ENCODE data around the gene SNAI3.

Gene SNAI3

DNA sequence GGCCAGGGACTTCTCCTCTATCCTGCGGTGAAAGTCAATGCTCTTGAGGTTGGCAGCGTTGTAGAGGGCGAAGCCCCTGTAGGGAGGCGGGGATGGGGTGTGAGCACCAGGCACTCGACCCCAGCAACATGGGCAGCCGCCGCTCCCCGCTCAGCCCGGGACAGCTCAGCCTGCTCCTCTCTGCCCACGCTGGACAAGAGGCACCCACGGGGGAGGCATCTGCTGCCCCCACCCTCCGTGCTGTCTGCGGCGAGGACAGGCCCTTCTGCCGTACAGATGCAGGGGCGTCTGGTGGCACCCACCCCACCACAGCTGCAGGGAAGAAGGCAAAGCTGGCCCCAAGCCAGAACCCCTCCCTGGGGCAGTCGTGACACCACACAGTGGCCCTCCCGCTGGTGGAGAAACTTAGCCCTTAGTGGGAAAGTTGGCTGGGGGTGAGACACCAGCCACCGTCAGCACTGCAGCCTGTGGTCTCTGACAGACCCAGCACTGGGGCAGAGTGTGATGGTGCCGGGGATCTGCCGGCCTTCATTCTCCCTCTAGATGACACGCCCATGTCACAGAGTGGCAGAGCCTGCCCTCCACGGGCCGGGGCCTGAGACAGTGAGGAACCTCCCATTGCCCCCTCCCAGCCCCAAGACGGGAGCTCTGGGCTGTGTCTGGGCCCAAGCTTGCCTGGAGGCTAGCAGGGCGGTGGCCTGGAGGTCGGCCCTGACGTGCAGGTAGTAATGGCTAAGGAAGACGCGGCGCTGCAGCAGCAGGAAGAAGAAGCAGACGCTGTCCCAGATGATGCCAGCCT lies 39.5 kb upstream of the SNAI3 start:
- Histone ChIP-seq H3K4me1 (ENCODE audit: insufficient read depth, low read length) (no peaks in the 10 kb centered on the region), H3K9ac (ENCODE audit: low read depth, low read length) (no peak overlapping the region), H3K9me3 (ENCODE audit: control insufficient read depth, insufficient read depth, low read length) (no peaks in the 10 kb centered on the region), H3K36me3 (ENCODE audit: insufficient read depth, low read length) (no peaks in the 10 kb centered on the region)

DNA sequence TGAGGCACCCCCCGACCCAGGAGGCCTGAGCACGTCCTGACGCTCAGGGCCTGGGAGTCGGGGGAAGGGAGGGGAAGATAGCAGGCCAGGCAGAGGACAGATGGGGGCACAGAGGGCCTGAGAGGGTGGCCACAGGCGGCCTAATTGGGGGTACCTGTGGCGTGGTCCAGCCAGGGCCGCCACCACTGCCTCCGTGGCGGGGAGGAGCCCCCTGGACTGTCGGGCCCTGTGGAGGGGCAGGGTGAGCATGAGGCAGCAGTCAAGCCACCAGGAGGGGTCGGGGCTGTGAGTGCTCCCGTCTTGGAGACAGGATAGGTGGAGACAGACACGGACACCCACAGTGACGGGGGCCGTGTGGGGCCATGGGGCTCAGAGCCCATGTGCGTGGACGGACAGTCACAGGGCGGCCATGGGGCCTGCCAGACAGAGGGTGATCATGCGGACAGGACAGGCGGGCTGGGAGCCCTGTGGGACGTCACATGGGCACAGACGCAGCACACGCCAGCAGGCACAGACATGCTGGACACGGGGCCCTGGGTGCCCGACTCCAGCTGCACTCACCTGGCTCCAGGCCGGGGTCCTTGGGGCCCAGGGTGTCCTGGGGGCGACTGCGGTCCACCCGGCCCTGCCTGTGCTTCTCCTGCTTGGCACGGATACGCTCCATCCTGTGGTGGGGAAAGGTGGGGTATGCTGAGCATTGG lies 38.7 kb upstream of the SNAI3 start:
- Histone ChIP-seq H3K9ac (ENCODE audit: low read depth, low read length) (no peak overlapping the region), H3K4me1 (ENCODE audit: insufficient read depth, low read length) (no peaks in the 10 kb centered on the region), H3K9me3 (ENCODE audit: control insufficient read depth, insufficient read depth, low read length) (no peaks in the 10 kb centered on the region), H3K36me3 (ENCODE audit: insufficient read depth, low read length) (no peaks in the 10 kb centered on the region)

- H3K36me3 ChIP-seq (ENCODE audit: insufficient read depth, low read length) = no peaks in the 10 kb centered on the region
- no peaks in the 10 kb centered on the region for H3K9me3 ChIP-seq (ENCODE audit: control insufficient read depth, insufficient read depth, low read length)
- no peaks in the 10 kb centered on the region for H3K4me1 ChIP-seq (ENCODE audit: insufficient read depth, low read length)
- no peak overlapping the region for H3K9ac ChIP-seq (ENCODE audit: low read depth, low read length)
These were observed 37.6 kb upstream of the SNAI3 start for GRCh38 chr16:88723911-88724310.

- H3K4me1 ChIP-seq (ENCODE audit: insufficient read depth, low read length) = no peaks in the 10 kb centered on the region
- no peaks in the 10 kb centered on the region for H3K36me3 ChIP-seq (ENCODE audit: insufficient read depth, low read length)
- no peak overlapping the region for H3K9ac ChIP-seq (ENCODE audit: low read depth, low read length)
- no peaks in the 10 kb centered on the region for H3K9me3 ChIP-seq (ENCODE audit: control insufficient read depth, insufficient read depth, low read length)
These were observed 37.2 kb upstream of the SNAI3 start for GRCh38 chr16:88723507-88723887.

DNA sequence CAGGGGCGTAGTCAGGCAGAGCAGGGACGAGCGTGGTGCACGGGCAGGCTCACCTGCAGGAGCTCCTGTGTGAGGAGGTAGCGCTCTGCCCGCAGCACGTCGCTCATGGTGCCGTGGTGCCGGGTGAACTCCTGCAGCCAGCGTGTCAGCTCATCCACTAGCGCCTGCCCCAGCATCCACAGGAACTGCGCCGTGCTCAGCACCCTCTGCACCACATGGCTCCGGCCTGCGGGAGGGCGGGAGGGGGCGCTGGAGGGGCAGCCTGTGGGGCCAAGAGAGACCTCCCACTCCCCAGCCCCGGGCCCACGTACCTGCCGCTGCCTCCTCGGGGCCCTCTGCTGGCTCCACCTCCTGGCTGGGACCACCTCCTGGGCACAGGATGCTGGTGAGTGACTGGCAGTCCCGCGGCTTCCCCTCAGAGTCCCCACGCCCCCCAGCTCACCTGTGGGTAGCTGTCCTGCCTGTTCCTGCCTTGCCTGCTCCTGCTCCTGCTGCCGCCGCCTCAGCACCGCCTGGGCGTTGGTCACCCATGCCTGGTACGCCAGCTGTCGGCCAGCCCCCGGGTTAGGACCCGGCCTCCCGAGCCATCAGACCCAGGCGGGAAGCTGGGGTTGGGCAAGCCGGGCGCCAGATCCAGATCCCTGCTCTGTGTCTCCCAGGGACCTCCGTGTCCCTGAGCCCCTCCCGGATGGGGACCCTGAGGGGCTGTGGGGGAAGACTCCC lies 36.6 kb upstream of the SNAI3 start:
- H3K9ac ChIP-seq (ENCODE audit: low read depth, low read length) = no peak overlapping the region
- no peaks in the 10 kb centered on the region for H3K4me1 ChIP-seq (ENCODE audit: insufficient read depth, low read length)
- H3K9me3 ChIP-seq (ENCODE audit: control insufficient read depth, insufficient read depth, low read length) = no peaks in the 10 kb centered on the region
- no peaks in the 10 kb centered on the region; the same call in 1 of the 2 replicates for H3K36me3 ChIP-seq (ENCODE audit: insufficient read depth, low read length)

DNA sequence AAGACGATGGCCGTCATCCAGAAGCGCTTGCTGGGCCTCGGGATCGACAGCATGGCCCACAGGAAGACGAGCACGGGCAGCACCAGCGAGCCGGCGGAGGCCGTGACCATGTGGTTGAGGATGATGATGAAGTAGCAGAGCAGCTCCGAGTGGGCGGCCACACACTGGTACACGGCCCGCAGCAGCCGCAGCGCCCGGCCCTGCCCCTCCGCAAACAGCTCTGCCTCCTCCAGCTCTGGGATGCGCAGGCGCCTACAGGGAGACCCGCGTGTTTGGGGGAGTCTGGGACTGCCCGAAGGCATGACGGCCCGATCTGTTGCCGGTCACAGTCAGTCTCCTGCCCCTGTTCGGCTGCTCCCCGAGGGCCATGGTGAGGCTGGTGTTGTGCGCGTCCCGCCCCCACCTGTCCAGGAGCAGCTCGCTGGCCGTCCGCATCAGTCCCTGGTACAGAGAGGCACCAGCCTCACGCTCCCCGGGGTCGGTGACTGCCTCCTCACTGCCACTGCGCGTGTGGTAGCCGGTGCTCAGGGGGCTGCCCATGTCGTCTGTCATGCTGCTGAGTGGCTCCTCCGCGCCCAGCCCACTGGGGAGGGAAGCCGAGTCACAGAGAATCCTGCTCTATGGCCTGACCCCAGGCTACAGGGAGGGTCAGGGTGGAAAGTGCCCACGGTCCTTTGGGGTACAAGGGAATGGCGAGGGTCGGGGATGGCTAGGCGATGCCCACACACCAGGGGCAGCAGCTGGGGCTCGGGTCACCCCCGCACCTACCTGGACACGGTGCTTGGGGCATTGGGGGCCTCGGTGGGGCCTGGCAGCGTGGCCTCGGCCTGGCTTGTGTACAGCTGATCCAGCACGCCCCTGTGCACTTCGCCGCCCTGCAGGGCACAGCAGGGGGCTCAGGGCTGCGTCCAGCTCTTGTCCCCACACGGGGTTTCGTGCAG lies 35.8 kb upstream of the SNAI3 start:
- Histone ChIP-seq H3K9ac (ENCODE audit: low read depth, low read length) (no peak overlapping the region), H3K9me3 (ENCODE audit: control insufficient read depth, insufficient read depth, low read length) (no peaks in the 10 kb centered on the region), H3K36me3 (ENCODE audit: insufficient read depth, low read length) (no peaks in the 10 kb centered on the region; the same call in 1 of the 2 replicates), H3K4me1 (ENCODE audit: insufficient read depth, low read length) (no peaks in the 10 kb centered on the region)

GRCh38 chr16:88721236-88721635 lies 34.9 kb upstream of the SNAI3 start:
- Histone ChIP-seq H3K36me3 (ENCODE audit: insufficient read depth, low read length) (no peaks in the 10 kb centered on the region; the same call in 1 of the 2 replicates), H3K9me3 (ENCODE audit: control insufficient read depth, insufficient read depth, low read length) (no peaks in the 10 kb centered on the region), H3K9ac (ENCODE audit: low read depth, low read length) (no peak overlapping the region), H3K4me1 (ENCODE audit: insufficient read depth, low read length) (no peaks in the 10 kb centered on the region)

- Histone ChIP-seq H3K36me3 (ENCODE audit: insufficient read depth, low read length) (no peaks in the 10 kb centered on the region; the same call in 1 of the 2 replicates), H3K4me1 (ENCODE audit: insufficient read depth, low read length) (no peaks in the 10 kb centered on the region), H3K9me3 (ENCODE audit: control insufficient read depth, insufficient read depth, low read length) (no peaks in the 10 kb centered on the region), H3K9ac (ENCODE audit: low read depth, low read length) (no peak overlapping the region)
These were observed 34.2 kb upstream of the SNAI3 start for GRCh38 chr16:88720396-88720970.

DNA sequence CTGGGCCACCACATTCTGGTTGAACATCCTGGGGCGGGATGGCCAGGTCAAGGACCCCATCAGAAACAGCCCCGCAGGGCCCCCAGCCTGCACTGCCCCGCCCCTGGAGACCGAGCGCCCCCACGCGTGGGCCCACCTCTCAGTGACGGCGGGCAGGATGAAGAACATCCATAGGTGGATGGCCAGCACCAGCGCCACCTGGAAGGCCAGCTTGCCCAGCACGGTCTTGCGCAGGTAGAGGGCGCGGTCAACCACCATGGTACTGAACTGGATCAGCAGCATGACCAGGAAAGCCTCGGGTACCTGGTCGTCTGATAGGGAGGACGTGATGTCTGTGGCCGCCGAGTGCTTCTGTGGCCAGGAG lies 33.6 kb upstream of the SNAI3 start:
- Histone ChIP-seq H3K4me1 (ENCODE audit: insufficient read depth, low read length) (no peaks in the 10 kb centered on the region), H3K9ac (ENCODE audit: low read depth, low read length) (no peak overlapping the region), H3K9me3 (ENCODE audit: control insufficient read depth, insufficient read depth, low read length) (no peaks in the 10 kb centered on the region), H3K36me3 (ENCODE audit: insufficient read depth, low read length) (no peaks in the 10 kb centered on the region; the same call in 1 of the 2 replicates)

DNA sequence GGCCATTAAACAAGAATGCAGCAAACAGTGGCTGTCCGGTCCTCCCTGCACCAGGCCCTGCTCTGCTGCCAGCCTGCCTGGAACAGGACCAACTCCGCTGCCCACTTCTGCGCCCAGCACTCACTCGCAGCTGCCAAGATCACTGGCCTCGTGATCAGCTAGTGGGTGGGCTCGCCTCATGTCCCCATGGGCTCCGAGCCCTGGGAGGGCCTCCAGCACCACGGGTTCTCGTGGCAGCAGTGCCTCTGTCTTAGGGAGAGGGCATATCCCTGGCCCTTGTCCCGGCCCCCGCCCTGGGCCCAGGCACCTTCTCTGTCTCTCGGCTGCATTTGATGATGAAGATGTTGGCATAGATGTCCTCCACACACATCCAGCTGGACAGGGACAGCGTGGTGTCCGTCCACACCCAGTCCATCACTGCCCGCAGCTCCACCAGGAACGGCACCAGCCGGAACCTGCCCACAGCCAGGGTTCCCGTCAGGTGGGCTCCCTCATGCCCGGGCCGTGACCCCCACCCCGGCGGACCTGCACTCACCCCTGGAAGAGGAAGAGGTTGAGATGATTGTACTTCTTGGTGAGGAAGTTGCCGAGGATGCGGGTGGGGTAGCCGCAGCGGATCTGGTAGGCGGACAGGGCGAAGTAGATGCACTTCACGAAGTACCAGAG lies 33.1 kb upstream of the SNAI3 start:
- Histone ChIP-seq H3K36me3 (ENCODE audit: insufficient read depth, low read length) (no peaks in the 10 kb centered on the region; the same call in 1 of the 2 replicates), H3K9me3 (ENCODE audit: control insufficient read depth, insufficient read depth, low read length) (no peaks in the 10 kb centered on the region), H3K9ac (ENCODE audit: low read depth, low read length) (no peak overlapping the region), H3K4me1 (ENCODE audit: insufficient read depth, low read length) (no peaks in the 10 kb centered on the region)

DNA sequence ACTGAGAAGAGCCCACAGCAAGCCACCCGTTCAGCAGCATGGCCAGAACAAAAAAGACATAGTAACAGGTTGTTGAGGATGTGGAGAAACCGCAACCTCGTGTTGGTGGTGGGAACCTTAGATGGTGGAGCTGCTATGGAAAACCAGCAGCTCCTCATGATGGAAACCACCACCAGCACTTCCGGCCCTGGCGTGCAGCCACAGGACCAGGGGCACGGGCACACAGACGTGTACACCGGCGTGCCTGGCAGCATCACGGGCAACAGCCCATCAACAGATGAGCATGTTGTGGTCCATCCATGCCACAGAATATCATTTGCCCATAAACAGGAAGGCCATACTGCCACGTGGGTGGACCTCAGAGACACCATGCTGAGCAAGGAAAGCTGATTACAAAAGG lies 31.9 kb upstream of the SNAI3 start:
- H3K9ac ChIP-seq (ENCODE audit: low read depth, low read length) = no peak overlapping the region
- no peaks in the 10 kb centered on the region for H3K4me1 ChIP-seq (ENCODE audit: insufficient read depth, low read length)
- peaks cover 3% of the 10 kb centered on the region; the same call in 1 of the 2 replicates for H3K36me3 ChIP-seq (ENCODE audit: insufficient read depth, low read length)
- no peaks in the 10 kb centered on the region for H3K9me3 ChIP-seq (ENCODE audit: control insufficient read depth, insufficient read depth, low read length)

GRCh38 chr16:88716601-88717001 lies 30.3 kb upstream of the SNAI3 start:
- Histone ChIP-seq H3K36me3 (ENCODE audit: insufficient read depth, low read length) (peaks cover 3% of the 10 kb centered on the region; the same call in 1 of the 2 replicates), H3K9me3 (ENCODE audit: control insufficient read depth, insufficient read depth, low read length) (no peaks in the 10 kb centered on the region), H3K9ac (ENCODE audit: low read depth, low read length) (no peak overlapping the region), H3K4me1 (ENCODE audit: insufficient read depth, low read length) (no peaks in the 10 kb centered on the region)

DNA sequence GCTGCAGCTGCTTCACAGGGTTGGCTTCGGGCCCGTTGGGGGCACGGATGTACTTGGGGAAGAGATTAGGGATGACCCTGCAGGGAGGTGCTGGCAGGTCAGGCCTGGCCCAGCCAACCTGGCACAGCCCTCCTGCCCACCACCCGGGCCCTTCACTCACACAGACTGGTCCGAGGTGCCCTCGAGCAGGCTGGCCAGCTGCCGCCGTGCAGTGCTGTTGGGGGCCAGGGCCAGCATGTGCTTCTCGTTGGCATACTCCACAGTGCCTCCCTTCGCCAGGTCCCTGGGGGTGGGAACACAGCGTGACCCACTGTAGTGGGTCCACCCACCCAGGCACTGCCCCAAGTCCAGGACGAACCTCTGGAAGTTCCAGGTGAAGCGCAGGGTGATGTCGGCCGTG lies 29.9 kb upstream of the SNAI3 start:
- peaks cover 3% of the 10 kb centered on the region; the same call in 1 of the 2 replicates for H3K36me3 ChIP-seq (ENCODE audit: insufficient read depth, low read length)

More for the DNA sequence above, 29.9 kb upstream of the SNAI3 start:
- Histone ChIP-seq H3K9me3 (ENCODE audit: control insufficient read depth, insufficient read depth, low read length) (no peaks in the 10 kb centered on the region), H3K4me1 (ENCODE audit: insufficient read depth, low read length) (no peaks in the 10 kb centered on the region), H3K9ac (ENCODE audit: low read depth, low read length) (no peak overlapping the region)
